Inflammatory macrophage treated with lipopolysaccharide for 4 hours (primary cell): ENCODE data around the gene CD14.
"Not testable (repeated sequence)": the region's sequence is repeated elsewhere in the genome, so short reads cannot be mapped to it uniquely, and the experiment has no call there.

Experiments
- DNase-seq: peaks from one replicate; pipeline ENCODE4 v3.0.0-alpha.2; 2020

Gene CD14

DNA sequence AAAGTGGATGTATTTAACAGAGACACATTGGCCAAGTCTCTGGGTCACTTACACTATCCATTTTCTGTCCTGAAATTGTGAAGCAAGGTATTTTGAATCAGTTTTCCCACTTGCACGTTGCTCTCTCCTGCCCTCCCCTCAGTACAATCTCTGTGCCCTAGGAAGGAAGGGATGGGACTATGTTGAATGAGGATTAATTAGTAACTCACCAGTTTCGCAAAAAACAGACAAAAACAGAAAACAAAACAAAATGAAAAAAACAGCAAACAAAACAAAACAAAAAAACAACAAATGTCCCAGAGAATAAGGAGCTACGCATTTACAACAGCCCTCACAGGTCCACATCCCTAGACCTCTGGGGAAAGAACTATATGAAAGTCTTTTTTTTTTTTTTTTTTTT, 1.1 kb upstream of the CD14 start:
- DNase-seq = no peak

DNA sequence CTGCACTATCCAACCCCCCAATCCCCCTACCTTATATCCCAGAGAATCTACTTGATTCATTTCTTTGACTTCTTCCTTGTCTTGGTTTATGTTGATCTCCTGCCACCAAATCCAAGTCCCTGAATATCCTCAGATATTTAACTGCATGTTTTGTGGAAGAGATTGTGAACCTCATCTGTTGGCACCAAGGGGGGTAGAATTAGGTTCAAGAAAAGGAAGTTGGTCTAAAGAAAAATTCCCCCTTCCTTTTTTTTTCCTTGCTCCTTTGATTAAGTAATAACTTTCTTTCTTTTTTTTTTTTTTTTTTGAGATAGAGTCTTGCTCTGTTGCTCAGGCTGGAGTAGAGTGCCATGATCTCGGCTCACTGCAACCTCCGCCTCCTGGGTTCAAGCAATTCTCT, 526 bp upstream of the CD14 start:
- peak; percentile 84 for DNase-seq

DNA sequence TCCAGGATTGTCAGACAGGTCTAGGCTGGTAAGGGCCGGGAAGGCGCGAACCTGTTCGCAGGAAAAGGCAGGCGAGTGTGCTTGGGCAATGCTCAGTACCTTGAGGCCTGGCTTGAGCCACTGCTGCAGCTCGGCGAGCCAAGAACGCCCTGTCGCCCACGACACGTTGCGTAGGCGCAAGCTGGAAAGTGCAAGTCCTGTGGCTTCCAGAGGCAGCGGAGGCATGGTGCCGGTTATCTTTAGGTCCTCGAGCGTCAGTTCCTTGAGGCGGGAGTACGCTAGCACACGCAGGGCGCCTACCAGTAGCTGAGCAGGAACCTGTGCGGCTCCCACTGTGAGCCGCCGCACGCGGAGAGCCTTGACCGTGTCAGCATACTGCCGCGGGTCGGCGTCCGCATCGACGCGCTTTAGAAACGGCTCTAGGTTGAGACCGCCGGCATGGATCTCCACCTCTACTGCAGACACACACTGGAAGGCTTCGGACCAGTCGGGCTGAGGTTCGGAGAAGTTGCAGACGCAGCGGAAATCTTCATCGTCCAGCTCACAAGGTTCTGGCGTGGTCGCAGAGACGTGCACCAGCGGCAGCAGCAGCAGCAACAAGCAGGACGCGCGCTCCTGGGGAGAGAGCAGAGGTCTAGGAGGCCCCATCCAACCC, 482 bp downstream of the CD14 start:
- peak; percentile 85 for DNase-seq

DNA sequence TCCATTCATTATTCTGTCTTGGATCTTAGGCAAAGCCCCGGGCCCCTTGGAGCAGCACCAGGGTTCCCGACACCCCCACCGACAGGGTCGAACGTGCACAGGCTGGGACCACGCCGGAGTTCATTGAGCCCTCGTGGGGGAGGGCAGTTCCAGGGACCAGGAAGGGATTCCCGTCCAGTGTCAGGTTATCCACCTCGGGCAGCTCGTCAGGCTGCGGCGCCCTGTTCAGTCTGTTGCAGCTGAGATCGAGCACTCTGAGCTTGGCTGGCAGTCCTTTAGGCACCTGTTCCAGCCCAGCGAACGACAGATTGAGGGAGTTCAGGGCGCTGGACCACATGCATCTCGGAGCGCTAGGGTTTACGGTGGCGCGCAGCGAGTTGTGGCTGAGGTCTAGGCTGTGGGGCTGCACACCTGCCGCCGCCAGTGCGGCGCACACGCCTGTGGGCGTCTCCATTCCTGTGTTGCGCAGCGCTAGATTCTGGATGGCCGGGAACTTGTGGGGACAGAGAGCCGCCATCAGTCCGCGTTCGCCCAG, 1.1 kb downstream of the CD14 start:
- DNase-seq = no peak

DNA sequence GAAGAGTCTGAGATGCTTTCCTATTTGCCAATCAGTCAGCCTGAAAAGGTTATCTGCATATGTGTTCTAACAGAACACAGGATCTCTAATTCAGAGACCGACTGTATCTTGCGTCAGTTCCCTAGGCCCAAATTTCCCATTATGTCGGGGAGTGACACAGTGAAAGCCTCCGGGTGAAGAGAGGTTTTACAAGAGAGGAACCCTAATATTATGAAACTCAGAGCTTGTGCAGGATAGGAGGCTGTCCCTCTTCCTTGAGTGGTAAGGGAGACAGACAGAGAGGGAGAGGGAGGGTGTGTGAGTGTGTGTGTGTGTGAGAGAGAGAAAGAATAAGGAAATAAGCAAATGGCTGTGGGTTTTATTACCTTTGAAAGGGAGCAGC, 1.9 kb downstream of the CD14 start:
- peak; percentile 94 for DNase-seq

DNA sequence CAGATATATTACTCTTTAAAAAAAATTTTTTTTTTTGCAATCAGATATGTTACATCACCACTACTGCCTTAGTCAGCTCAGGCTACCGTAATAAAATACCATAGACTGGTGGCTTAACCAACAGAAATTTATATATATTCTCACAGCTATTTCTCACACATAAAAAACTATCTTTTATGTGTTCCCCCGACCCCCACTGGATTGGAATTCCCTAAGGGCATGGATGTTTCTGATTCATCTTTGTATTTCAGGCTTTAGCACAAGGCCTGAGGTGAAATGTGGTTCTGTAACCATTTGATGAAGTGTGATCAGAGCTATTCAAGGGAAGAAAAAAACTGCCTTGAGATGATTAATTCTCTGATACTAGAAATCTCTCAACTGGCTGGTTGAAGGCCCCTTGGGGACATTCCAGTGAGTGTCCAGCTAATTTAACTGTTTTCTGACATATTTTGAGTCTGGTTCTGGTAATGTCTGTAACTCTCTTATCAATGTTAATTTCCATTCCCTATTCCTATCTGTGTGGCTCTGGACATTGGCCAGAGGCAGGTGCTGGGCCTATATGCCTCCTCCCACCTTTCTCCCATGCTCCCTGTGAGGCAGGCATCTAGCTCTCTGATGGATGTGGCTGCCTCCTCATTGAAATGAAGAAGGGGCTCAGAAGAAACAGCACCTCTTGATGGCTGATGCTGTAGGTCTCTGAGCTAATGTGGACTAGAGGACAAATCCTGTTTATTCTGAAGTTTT, 2.5 kb downstream of the CD14 start:
- DNase-seq = peak; percentile 67

DNA sequence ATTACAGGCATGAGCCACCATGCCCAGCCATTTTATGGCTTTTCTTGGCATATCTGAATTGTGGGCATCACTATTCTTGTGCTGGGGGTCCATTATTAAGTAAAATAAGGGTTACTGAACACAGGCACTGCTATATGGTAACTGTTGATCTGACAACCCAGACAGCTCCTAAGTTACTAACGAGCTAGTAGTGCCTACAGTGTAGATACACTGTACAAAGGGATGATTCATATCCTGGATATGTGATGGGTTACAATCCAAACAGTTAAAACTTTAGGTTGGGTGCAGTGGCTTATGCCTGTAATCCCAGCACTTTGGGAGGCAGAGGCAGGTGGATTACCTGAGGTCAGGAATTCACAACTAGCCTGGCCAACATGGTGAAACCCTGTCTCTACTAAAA, 4.3 kb downstream of the CD14 start:
- no peak for DNase-seq

DNA sequence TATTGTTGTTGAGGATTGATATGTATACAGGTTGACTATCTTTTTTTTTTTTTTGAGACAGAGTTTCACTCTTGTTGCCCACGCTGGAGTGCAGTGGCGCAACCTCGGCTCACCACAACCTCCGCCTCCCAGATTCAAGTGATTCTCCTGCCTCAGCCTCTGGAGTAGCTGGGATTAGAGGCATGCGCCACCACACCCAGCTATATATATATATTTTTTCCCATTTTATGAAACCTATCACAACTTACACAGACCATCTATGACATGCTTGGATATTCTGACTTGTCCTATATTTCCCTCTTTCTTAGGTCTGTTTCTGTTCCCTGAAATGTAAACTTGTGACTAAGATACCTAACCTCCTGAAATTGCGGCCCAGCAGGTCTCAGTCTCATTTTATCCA, 5.0 kb downstream of the CD14 start:
- no peak for DNase-seq

DNA sequence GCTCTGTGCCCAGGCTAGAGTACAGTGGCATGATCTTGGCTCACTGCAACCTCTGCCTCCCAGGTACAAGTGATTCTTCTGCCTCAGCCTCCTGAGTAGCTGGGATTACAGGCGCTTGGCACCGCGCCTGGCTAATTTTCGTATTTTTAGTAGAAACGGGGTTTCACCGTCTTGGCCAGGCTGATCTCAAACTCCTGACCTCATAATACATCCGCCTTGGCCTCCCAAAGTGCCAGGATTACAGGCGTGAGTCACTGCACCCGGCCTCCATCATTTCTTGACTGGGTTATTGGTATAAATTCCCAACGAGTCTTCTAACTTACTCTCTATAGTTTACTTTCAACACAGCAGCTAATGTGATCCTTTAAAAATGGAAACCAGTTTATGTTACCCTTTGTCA, 8.1 kb downstream of the CD14 start:
- not testable (repeated sequence) for DNase-seq

DNA sequence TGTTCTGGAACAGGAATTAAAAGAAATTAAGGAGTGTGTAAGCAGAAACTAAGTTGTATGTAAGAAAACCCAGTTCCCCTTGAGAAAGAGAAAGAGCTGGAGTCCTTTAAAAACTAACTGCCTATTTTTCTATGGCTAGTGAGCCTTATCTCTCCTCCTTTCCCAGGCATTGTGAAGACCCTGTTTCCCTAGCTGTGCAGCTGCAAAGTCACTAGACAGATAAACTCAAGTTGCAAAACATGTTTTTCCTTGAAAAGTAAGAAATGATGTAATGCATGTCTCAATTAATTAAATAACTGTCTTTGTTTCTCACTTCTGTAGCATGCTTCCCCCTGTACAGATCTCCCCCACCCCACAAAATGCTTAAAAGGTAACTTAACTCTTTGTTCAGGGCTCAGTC, 9.9 kb downstream of the CD14 start:
- not testable (repeated sequence) for DNase-seq

DNA sequence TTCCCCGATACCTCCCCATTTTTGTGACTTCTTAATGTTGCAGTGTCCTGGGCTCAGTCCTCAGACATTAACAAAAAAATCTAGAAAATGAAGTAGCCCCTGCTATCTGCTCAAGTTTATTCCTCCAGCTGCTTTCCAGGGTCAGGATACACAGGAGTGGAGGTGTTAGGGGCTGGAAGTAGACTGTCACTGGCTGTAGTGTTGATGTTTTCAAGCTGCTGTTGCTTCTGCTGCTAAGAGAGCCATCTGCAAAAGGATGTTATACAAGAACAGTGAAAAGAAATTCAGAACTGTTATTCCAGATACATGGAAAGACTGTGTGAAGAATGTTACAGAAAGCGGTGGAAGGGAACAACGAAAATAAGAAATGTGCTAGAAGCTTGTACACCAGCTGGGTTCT, 10.7 kb downstream of the CD14 start:
- DNase-seq = no peak

DNA sequence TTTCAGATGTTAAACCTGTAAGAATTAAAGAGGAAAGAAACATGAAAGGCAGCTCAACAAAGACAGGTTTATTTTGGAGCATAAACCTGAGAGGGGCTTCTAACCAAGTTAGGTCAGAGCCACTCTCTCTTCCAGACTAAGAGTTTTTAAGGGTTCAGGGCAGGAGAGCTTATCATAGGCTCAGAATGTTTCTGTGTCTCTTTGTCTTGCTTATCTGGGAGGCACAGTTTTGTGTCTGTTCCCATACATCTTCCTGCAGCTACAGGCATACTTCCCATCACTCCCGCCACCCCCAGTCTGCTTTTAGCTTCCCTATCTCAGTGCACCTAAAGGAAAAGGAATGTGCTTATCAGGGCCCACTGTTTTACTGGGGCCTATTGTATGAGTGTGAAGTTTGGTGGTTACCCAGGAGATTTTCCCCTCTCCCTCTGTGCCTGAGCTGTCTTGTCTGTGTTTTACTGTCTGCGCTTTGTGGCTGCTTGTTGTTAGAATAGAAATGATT, 21.9 kb downstream of the CD14 start:
- DNase-seq = no peak

DNA sequence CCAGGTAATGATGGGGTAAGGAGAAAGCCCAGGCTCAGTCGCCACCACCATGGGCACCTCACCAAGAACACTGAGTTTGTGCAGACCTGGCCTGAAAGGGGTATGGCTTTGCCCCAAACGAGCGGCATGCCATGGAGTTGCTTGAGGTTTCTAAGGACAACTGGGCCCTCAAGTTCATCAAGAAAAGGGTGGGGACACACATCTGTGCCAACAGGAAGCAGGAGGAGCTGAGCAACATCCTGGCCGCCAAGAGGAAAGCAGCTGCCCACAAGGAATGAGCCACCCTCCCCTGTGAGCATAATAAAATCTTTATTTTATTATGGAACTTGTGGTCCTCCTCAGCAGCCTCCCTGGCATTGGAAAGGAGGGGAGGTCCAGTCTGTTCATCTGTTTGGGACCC, 23.8 kb downstream of the CD14 start:
- DNase-seq = peak; percentile 88

DNA sequence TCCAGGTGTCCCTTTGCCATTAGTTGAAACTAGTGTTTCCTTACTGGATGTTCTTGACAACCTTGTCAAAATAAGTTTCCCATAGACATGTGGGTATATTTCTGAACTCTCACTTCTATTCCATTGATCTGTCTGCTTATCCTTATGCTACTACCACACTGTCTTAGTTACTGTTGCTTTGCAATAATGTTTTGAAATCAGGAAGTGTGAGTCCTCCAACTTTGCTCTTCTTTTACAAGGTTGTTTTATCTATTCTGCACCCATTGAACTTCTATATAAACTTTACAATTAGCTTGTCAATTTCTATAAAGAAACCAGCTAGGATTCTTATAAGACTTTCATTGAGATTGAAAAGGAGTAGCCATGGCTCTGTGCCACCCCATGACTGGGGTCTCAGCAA, 24.3 kb downstream of the CD14 start:
- DNase-seq = peak; percentile 57

DNA sequence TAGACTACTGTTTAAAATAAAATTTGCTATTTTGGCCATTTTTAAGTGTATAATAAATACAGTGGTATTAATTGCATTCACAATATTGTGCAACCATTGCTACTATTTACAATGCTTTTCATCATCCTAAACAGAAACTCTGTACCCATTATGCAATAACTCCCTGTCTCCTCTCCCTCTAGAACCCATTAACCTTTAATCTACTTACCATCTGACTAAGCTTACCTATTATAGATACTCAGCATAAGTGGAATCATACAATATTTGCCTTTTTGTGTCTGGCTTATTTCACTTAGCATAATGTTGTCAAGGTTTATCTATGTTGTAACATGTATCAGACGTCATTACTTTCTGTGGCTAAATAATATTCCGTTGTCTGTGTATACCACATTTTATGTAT, 25.9 kb downstream of the CD14 start:
- peak; percentile 79 for DNase-seq

DNA sequence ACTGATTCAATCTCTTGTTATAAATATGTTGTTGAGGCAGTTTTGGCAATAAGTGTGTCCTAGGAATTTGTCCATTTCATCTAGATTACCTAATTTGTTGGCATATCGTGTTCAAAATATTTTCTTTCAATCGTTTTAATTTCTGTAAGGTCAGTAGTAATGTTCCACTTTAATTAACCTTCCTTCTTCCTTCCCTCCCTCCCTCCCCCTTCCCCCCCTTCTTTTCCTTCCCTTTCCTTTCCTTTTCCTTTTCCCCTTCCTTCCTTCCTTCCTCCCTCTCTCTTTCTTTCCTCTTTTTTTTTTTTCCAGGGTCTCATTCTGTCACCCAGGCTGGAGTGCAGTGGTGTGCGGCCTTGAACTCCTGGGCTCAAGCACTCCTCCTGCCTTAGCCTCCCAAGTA, 27.1 kb downstream of the CD14 start:
- DNase-seq = no peak

DNA sequence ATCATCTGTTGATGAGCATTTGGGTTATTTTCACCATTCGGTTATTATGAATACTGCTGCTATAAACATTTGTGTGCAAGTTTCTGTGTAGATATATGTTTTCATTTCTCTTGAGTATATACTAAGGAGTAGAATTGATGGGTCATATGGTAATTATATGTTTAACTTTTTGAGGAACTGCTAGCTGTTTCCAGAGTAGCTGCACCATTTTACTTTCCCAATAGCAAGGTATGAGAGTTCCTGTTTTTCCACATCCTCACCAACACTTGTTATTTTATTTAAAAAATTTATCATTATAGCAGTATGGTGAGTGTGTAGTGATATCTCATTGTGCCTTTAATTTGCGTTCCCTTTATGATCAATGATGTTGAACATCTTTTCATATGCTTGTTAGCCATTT, 29.2 kb downstream of the CD14 start:
- DNase-seq = peak; percentile 47

DNA sequence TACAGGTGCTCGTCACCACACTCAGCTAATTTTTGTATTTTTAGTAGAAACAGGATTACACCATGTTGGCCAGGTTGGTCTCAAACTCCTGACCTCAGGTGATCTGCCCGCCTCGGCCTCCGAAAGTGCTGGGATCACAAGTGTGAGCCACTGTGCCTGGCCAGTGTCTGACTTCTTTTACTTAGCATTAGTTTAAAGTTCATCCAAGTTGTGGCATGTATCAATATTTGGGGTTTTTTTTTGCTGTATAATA, 29.6 kb downstream of the CD14 start:
- DNase-seq = not testable (repeated sequence)

DNA sequence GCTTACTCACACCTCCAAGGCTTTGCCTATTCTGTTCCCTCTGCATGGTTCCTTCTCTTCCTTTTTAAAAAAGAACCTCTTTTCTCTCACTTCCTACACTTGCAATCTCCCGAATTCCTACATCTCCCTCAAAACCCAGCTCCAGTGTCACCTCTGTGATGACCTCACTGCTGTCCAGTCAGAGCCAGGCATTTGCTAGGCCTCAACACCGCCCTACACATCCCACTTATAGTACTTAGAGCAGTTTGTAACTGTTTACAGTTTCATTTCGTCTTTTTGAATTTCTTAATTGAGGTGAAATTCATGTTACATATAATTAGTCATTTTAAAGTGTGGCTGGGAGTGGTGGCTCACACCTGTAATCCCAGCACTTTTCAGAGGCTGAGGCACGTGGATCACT, 30.8 kb downstream of the CD14 start:
- peak; percentile 93 for DNase-seq

DNA sequence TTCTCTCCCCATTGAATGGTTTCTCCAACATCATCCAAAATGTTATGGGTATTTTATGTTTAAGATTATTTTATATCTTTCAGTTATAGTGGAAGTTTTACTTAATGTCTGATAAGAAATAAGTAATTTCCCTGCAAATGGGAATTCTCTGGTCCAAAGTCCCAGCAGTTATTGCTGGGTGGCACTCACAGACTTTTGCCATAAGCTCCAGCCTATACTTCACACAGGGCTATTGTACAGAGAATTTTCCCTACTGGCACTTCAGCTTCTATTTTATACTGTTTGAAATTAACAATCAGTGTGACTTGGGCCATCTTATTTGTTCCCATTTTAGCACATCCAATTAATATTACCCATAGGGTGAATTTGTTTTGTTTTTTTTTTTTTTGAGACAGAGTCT, 32.9 kb downstream of the CD14 start:
- no peak for DNase-seq

DNA sequence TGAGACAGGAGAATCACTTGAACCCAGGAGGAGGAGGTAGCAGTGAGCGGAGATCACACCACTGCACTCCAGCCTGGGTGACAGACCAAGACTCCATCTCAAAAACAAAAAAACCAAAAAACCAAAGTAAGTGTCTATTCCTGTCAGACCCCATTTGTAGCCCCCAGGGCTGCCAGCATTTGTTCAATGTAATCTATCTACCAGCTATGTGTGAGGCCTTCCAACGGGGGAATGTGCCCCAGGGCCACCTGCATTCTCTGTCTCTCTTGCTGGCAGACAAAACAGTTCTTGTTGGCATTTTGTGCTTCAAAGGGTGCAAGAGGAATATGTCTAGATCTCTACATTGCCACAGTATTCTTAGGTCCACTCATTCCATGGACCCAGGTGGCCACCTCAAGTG, 34.1 kb downstream of the CD14 start:
- no peak for DNase-seq

DNA sequence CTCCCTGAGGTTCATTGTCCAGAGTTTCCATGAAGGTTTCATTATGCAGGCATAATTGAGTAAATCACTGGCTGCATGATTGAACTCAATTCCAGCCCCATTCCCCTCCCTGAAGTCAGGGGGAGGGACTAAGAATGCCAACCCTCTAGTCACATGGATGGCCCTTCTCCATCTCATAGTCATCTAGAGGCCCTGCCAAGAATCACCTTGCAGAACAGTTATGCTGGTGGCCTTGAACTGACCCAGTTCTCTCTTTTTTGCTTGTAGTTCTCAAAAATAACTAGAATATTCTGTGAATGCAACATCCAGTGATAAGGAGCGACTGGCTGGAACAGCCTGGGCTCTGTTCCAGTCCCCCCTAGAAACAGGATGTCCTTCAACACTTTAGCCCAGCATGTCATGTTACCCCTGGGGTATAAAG, 36.6 kb downstream of the CD14 start:
- DNase-seq = peak; percentile 44

DNA sequence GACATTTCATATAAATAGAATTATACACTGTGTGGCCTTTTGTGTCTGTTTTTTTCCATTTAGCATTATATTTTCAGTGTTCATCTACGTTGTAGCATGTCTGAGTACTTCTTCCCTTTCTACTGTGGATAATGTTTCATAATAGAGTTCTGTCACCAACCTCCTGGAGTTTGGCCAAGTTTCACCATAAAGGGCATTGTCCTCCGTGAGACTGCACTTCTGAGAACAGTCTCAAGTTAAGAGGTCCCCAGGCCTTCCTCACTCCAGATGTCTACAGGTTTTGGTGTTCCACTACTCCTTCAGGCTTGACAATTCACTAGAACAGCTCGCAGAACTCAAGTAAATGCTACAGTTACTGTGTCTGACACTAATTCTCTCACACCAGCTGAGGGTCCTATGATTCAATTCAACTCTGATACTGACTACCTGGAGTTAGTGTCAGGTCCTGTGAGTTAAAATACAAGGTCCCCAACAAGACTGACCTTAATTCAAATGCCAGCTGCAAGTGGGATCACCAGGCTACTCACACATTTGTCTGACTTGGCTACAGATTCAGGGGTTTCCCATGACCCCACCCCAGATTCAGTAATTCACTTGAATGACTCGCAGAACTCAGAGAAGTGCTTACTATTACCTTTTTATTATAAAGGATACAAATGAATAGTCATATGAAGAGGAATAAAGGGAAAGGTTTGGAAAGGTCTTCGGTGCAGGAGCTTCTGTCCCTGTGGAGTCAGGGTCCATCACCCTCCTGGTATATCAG, 37.3 kb downstream of the CD14 start:
- peak; percentile 95 for DNase-seq

DNA sequence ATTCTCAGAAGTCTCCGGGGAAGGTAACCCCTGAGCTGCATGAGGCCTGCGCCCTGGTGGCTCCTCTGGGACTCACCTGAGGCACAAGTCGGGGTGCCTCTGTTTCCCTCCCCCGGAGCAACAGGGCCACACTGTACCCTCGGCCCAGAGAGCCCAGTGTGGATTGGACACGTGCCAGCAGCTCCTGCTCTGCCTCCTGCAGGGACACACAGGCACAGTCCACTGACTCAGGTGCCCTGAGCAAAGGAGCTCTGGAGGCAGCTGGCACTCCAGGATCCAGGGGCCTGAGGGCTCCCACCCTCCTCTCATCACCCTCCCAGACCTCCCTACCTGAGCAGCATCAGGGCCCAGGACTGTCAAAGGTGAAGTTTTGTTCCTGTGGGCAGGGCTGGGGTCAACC, 38.8 kb downstream of the CD14 start:
- DNase-seq = no peak
